ENCODE data around the gene EFCC1.

GRCh38 chr3:129077222-129077621 lies 76.1 kb downstream of the EFCC1 start:
- TF ChIP-seq CTCF (IDR thresholded peaks at IDR 0.05) (no peak), POLR2A (IDR thresholded peaks at IDR 0.05) (no peak), EP300 (IDR thresholded peaks at IDR 0.05) (no peak)

All from sigmoid colon (tissue), 4 donors.